Cardiac muscle cell (in vitro differentiated cells and primary cell): Measurements from ENCODE around the gene SVBP. TPM values are rescaled to one million over a fixed set of nuclear protein-coding genes. Genes with fewer than 3 reads are reported as not detected.

Experiments
- DNase-seq, 2 donors: peaks; one replicate each; pipeline versions ENCODE4 v3.0.0 to v3.0.0-alpha.2; 2010 to 2017; ENCODE audit warnings: low read depth in 1 of 2, low spot score in 1 of 2
- H3K27ac ChIP-seq: fragments of 200-600 bp; sonication (generic); 2 replicates; pipeline ENCODE4 v1.5.1; 2016
- H3K27me3 ChIP-seq: fragments of 200-600 bp; sonication (generic); 2 replicates; pipeline ENCODE4 v1.6.0; 2016; ENCODE audit warnings: control low read depth
- H3K36me3 ChIP-seq: fragments of 200-600 bp; sonication (generic); 2 replicates; pipeline ENCODE4 v1.5.1; 2016; ENCODE audit warnings: control low read depth
- H3K4me1 ChIP-seq: fragments of 200-600 bp; sonication (generic); 2 replicates; pipeline ENCODE4 v1.8.1; 2017; ENCODE audit warnings: low read depth, mild to moderate bottlenecking, mixed run types
- H3K4me3 ChIP-seq: fragments of 200-600 bp; sonication (generic); 2 replicates; pipeline ENCODE4 v1.5.1; 2016; ENCODE audit warnings: mild to moderate bottlenecking
- H3K9me3 ChIP-seq: fragments of 200-600 bp; sonication (generic); 2 replicates; pipeline ENCODE4 v1.5.1; 2017; ENCODE audit warnings: low read depth, mild to moderate bottlenecking, control low read depth
- polyA plus RNA-seq: library from polyadenylated mRNA; unstranded; fragments of >200 nt; fragmentation: Nextera tagmentation; extraction: Ambion mirVana; gene quantifications from 2 replicates; pipeline ENCODE4 v1.2.1, GENCODE V29; 2016
- total RNA-seq: library from RNA; depleted of rRNA; stranded (reverse); fragments of >200 nt; gene quantifications from 2 replicates; pipeline ENCODE4 v1.2.3, GENCODE V29; 2016
- TF ChIP-seq, protein P1 (sequence below): IDR thresholded peaks from 2 replicates; pipeline ENCODE4 v1.5.1; 2012; ENCODE audit warnings: low read depth, mild to moderate bottlenecking, low read length

Gene SVBP
- total and polyA plus RNA-seq, 2 experiments from 2014 or later = 35.6 to 67.8 TPM

DNA sequence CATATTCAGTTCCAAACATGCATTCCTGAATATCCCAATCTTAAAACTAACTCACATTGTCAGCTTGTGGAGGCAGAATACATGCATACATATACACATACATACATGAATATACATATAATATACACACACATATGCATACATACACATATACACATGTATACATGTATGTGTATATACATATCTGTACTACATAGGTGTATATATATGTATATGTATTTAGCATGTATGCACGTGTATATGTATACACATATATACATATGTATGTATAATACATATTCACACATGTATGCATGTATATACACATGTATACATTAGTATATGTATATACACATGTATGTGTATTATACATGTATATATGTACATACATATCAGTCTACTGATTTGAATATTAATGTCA is 28.0 kb upstream of the SVBP start:
- DNase-seq = no peak
- no peak overlapping the region for H3K4me3 ChIP-seq
- peaks cover 5% of the 10 kb centered on the region for H3K4me1 ChIP-seq

DNA sequence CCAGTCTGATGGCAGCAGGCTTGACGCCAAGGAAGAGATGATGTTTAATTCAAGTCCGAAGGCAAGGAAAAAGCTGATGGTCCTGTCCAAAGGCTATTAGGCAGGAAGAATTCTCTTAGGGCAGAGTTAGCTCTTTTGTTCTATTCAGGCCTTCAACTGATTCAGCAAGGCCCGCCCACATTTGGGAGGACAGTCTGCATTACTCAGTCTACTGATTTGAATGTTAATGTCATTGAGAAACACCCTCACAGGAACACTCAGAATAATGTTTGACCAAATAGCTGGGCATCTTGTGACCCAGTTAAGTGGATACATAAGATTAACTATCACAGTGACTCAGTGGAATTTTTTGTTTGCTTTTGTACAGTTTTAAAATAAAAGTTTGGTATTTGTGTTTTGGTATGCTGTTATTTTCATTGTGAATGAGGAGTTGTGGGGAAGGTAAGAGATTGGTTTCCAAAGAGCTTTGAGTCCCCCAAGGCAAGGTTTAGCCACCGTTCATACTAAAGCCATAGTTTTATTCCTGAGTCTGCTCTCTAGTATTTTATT is 27.5 kb upstream of the SVBP start:
- DNase-seq = peak in 1 of 2 donors; percentile 21
- Histone ChIP-seq H3K4me1 (peaks cover 5% of the 10 kb centered on the region), H3K27ac (no peak overlapping the region), H3K9me3 (no peaks in the 10 kb centered on the region), H3K4me3 (no peak overlapping the region), H3K36me3 (peaks cover 3% of the 10 kb centered on the region), H3K27me3 (no peaks in the 10 kb centered on the region)
- TF ChIP-seq, protein P1, sequence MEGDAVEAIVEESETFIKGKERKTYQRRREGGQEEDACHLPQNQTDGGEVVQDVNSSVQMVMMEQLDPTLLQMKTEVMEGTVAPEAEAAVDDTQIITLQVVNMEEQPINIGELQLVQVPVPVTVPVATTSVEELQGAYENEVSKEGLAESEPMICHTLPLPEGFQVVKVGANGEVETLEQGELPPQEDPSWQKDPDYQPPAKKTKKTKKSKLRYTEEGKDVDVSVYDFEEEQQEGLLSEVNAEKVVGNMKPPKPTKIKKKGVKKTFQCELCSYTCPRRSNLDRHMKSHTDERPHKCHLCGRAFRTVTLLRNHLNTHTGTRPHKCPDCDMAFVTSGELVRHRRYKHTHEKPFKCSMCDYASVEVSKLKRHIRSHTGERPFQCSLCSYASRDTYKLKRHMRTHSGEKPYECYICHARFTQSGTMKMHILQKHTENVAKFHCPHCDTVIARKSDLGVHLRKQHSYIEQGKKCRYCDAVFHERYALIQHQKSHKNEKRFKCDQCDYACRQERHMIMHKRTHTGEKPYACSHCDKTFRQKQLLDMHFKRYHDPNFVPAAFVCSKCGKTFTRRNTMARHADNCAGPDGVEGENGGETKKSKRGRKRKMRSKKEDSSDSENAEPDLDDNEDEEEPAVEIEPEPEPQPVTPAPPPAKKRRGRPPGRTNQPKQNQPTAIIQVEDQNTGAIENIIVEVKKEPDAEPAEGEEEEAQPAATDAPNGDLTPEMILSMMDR = no peak

More for the DNA sequence above, 28.0 kb upstream of the SVBP start:
- Histone ChIP-seq H3K27me3 (no peaks in the 10 kb centered on the region), H3K9me3 (no peaks in the 10 kb centered on the region), H3K36me3 (peaks cover 3% of the 10 kb centered on the region), H3K27ac (no peak overlapping the region)
- TF ChIP-seq, protein P1 = no peak

DNA sequence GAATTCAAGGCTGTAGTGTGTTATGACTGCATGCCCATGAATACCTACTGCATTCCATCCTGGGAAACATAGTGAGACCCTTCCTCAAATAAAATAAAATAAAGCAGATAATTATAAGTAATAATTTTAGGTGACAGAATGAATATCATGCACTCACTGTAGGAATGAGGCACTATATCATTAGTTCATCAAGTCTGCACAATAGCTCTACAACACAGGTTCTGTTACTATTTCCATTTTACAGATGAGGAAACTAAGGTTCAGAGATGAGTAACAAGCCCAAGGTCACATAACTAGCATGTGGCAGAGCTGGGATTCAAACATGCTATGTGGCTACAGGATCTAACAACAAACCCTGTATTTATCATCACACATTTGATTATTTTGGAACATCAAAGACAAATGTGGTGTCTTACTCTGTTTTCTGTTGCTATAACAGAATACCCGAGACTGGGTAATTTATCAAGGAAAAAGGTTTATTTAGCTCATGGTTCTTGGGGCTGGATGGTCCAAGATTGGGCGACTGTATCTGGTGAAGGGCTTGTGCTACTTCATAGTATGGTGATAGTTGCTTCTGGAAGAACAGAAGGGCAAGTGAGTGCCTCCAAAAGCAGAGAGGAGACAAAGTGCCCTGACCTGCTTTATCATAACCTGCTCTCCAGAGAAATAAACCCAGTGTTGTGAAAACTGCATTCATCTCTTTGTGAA is 24.4 kb upstream of the SVBP start:
- Histone ChIP-seq H3K27ac (no peak overlapping the region), H3K4me1 (no peaks in the 10 kb centered on the region), H3K27me3 (no peaks in the 10 kb centered on the region), H3K4me3 (no peak overlapping the region), H3K36me3 (peaks cover 3% of the 10 kb centered on the region), H3K9me3 (no peaks in the 10 kb centered on the region)
- TF ChIP-seq, protein P1 = no peak
- DNase-seq = no peak

DNA sequence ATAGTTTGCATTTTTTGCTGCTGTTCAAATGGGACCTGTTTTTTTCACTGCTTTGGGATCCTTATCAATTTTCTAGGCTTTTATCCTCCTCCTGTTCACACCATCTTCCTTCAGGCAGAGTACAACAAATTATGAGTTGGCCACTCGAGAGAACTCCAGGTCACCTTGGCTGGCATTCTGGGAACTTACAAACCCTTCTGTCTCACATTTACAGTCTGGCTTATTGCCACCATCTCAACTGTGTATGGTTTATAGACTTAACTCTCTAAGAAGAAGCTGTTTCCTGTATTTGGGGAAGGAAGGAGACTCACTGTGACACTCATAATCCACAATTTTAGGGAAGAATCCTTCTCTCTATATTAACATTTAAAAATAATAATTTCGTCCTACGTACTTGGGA is 23.8 kb upstream of the SVBP start:
- Histone ChIP-seq H3K4me3 (no peak overlapping the region), H3K27ac (no peak overlapping the region), H3K27me3 (no peaks in the 10 kb centered on the region), H3K4me1 (no peaks in the 10 kb centered on the region), H3K36me3 (peaks cover 3% of the 10 kb centered on the region), H3K9me3 (no peaks in the 10 kb centered on the region)
- DNase-seq = no peak
- TF ChIP-seq, protein P1 = no peak

DNA sequence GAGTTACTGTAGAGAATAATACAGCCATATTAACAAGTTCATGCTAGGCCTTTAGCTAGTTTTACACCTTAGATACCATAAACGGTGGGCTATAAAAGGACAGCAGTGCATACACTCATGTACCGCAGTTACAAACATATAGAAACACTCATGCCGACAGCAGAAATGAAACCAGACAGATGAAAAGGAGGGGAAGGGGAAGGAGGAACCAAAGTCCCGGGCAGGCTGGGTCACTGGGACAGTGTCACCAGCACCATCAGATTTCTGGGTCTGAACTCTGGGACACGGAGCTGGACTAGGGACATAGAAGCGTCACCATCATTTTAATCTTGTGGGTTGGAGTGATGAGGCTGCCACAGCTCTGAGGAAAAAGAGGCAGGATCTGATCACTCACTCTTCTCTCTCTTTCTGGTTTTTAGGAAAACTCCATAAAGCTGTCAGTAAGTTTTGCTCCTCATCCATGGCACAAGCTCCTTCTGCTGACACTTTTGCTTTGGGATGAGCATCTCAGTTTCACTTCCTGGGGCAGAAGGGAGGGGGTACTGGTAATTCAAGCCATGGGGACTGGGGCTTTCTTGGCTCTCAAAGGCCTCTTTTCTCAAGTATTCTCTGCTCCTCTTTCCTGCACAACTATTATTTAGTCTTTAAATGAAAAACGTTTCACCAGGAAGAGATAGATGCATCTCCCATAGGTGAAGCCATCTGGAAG is 21.4 kb upstream of the SVBP start:
- no peaks in the 10 kb centered on the region for H3K4me1 ChIP-seq
- no peak overlapping the region for H3K27ac ChIP-seq
- no peaks in the 10 kb centered on the region for H3K9me3 ChIP-seq
- H3K36me3 ChIP-seq = peaks cover 3% of the 10 kb centered on the region
- no peak for DNase-seq
- no peaks in the 10 kb centered on the region for H3K27me3 ChIP-seq
- H3K4me3 ChIP-seq = no peak overlapping the region
- TF ChIP-seq, protein P1 = no peak
